ENCODE measurements around the gene PHLDA1. TPM values are rescaled to one million over a fixed set of nuclear protein-coding genes. Genes with fewer than 3 reads are reported as not detected.

The PHLDA1 gene
- total RNA-seq, 1 donor from 2014 or later = 23.6 TPM

DNA sequence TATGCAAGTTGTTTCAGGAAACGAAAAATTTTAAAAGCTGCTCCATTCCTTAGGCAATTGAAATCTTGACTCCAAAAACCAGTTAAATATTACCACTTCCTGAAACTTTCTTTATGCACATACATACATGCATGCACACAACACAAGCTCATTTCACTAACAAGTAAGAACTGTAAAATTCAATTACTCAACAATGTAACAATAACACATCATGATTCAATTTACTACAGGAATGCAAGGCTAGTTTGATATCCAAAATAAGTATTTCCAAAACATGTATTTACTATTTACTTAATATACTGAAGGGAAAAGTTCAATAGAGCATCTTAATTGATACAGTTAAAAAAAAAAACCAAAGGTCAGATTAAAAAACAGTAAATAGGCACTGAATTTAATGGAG lies 33.3 kb upstream of the PHLDA1 start:
- Mint-ChIP-seq H3K27me3 (ENCODE audit: low read depth) (no peaks in the 10 kb centered on the region), H3K9me3 (peaks cover 20% of the 10 kb centered on the region), H3K36me3 (peaks cover 62% of the 10 kb centered on the region), H3K4me1 (no peaks in the 10 kb centered on the region), H3K27ac (no peak overlapping the region), H3K4me3 (no peak overlapping the region)
- DNase-seq (ENCODE audit: low spot score in 2 of 2, unreplicated experiment in 2 of 2) = no peak
- TF ChIP-seq CTCF (IDR thresholded peaks at IDR 0.05; ENCODE audit: unreplicated experiment) = no peak

- Mint-ChIP-seq H3K4me3 (no peak overlapping the region), H3K27ac (peak overlapping the region; percentile 4), H3K36me3 (peaks cover 48% of the 10 kb centered on the region), H3K9me3 (peaks cover 12% of the 10 kb centered on the region), H3K27me3 (ENCODE audit: low read depth) (no peaks in the 10 kb centered on the region), H3K4me1 (no peaks in the 10 kb centered on the region)
- no peak for TF ChIP-seq CTCF (IDR thresholded peaks at IDR 0.05; ENCODE audit: unreplicated experiment)
- no peak for DNase-seq (ENCODE audit: low spot score in 2 of 2, unreplicated experiment in 2 of 2)
Observed at GRCh38 chr12:76060111-76060510, 28.5 kb upstream of the PHLDA1 start.

DNA sequence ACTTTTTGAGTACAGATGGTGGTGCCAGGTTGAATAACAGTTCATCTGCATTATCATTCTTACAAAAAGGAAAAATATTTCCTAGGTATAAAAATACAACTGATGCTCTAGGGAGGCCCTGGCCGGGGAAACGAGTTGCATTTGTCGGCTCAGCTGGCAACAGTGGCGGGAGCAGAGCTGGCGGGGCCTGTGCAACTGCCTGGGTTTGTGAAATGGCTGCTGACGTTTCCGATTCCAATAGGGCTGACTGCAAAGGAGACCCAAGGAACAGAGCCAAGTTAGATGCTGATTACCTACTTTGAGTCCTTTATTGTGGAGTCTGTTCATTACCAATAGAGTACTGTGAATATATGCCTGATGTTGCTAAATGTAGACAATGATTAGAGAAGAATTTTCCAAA lies 25.8 kb upstream of the PHLDA1 start:
- Mint-ChIP-seq H3K9me3 (no peaks in the 10 kb centered on the region), H3K4me3 (no peak overlapping the region), H3K27me3 (ENCODE audit: low read depth) (no peaks in the 10 kb centered on the region), H3K4me1 (no peaks in the 10 kb centered on the region), H3K27ac (no peak overlapping the region), H3K36me3 (peaks cover 36% of the 10 kb centered on the region)
- no peak for TF ChIP-seq CTCF (IDR thresholded peaks at IDR 0.05; ENCODE audit: unreplicated experiment)
- DNase-seq (ENCODE audit: low spot score in 2 of 2, unreplicated experiment in 2 of 2) = no peak

DNA sequence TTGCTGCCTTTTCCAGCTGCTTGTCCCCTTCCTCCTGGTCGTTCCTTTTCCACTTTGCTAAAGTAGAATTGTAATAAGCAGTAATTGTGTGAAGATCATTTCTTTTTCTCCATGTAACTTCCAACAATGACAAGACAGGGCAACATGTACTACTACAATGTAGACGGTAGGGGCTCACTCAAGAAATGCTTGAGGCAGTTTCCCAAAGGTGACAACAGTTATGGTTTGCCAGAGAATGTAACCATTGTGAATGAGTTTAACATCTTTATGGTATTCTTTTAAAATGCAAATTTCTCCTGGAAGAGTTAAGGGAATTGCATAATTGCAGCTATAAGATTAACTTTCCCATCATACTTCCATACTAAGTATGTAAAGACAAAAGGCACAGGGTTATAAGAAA lies 23.8 kb upstream of the PHLDA1 start:
- Mint-ChIP-seq H3K4me3 (no peak overlapping the region), H3K36me3 (peaks cover 37% of the 10 kb centered on the region), H3K4me1 (no peaks in the 10 kb centered on the region)

GRCh38 chr12:76049575-76050251 lies 18.1 kb upstream of the PHLDA1 start:
- Mint-ChIP-seq H3K27me3 (ENCODE audit: low read depth) (no peaks in the 10 kb centered on the region), H3K9me3 (no peaks in the 10 kb centered on the region), H3K27ac (no peak overlapping the region), H3K4me3 (no peak overlapping the region), H3K4me1 (no peaks in the 10 kb centered on the region), H3K36me3 (peaks cover 26% of the 10 kb centered on the region)
- TF ChIP-seq CTCF (IDR thresholded peaks at IDR 0.05; ENCODE audit: unreplicated experiment) = no peak
- no peak for DNase-seq (ENCODE audit: low spot score in 2 of 2, unreplicated experiment in 2 of 2)

More for the DNA sequence above, 23.8 kb upstream of the PHLDA1 start:
- no peak for DNase-seq (ENCODE audit: low spot score in 2 of 2, unreplicated experiment in 2 of 2)
- no peaks in the 10 kb centered on the region for H3K9me3 Mint-ChIP-seq
- H3K27ac Mint-ChIP-seq = no peak overlapping the region
- no peak for TF ChIP-seq CTCF (IDR thresholded peaks at IDR 0.05; ENCODE audit: unreplicated experiment)
- H3K27me3 Mint-ChIP-seq (ENCODE audit: low read depth) = no peaks in the 10 kb centered on the region

Data from mesothelial cell of epicardium (in vitro differentiated cells).